Activated CD4-positive, alpha-beta memory T cell treated with anti-CD3 and anti-CD28 coated beads for 36 hours (primary cell): Measurements from ENCODE around the gene PAX2. TPM values are rescaled to one million over a fixed set of nuclear protein-coding genes. Genes with fewer than 3 reads are reported as not detected.
A peak's percentile ranks its signal among the peaks of the same experiment; 100 is the strongest.

Experiments
- CTCF ChIA-PET: fragments of 350-600 bp; sonication (Branson Sonifier 250); formaldehyde crosslinking; loops from one replicate; lab custom pipeline; 2021; ENCODE audit warnings: antibody characterized with exemption, inconsistent platforms; lab: Charles Lee
- POLR2A ChIA-PET: fragments of 350-600 bp; sonication (Branson Sonifier 250); formaldehyde crosslinking; loops from one replicate; lab custom pipeline; 2021; ENCODE audit warnings: antibody characterized with exemption; lab: Charles Lee
- DNase-seq: peaks from one replicate; pipeline ENCODE4 v3.0.0-alpha.2; 2020
- H3K27ac Mint-ChIP-seq: one replicate; pipeline ENCODE4 v1.8.0; 2021; ENCODE audit warnings: mixed read lengths
- H3K27me3 Mint-ChIP-seq: one replicate; pipeline ENCODE4 v1.8.0; 2021; ENCODE audit warnings: mixed read lengths
- H3K36me3 Mint-ChIP-seq: one replicate; pipeline ENCODE4 v1.8.0; 2021; ENCODE audit warnings: mixed read lengths
- H3K4me1 Mint-ChIP-seq: one replicate; pipeline ENCODE4 v1.8.0; 2021; ENCODE audit warnings: low read depth, mixed read lengths
- H3K4me3 Mint-ChIP-seq: one replicate; pipeline ENCODE4 v1.8.0; 2021; ENCODE audit warnings: mild to moderate bottlenecking, mixed read lengths
- H3K9me3 Mint-ChIP-seq: one replicate; pipeline ENCODE4 v1.8.0; 2021; ENCODE audit warnings: mixed read lengths
- intact Hi-C: fragments of 100-400 bp; cut with micrococcal nuclease; formaldehyde crosslinking; loops from one replicate; pipeline ENCODE4 v1.15.1; 2023
- total RNA-seq, 2 experiments: library from RNA; stranded (reverse); gene quantifications; one replicate each; pipeline ENCODE4 v1.2.3, GENCODE V29; 2021

The PAX2 gene
- total RNA-seq, 2 experiments from 2014 or later, result not detected

DNA sequence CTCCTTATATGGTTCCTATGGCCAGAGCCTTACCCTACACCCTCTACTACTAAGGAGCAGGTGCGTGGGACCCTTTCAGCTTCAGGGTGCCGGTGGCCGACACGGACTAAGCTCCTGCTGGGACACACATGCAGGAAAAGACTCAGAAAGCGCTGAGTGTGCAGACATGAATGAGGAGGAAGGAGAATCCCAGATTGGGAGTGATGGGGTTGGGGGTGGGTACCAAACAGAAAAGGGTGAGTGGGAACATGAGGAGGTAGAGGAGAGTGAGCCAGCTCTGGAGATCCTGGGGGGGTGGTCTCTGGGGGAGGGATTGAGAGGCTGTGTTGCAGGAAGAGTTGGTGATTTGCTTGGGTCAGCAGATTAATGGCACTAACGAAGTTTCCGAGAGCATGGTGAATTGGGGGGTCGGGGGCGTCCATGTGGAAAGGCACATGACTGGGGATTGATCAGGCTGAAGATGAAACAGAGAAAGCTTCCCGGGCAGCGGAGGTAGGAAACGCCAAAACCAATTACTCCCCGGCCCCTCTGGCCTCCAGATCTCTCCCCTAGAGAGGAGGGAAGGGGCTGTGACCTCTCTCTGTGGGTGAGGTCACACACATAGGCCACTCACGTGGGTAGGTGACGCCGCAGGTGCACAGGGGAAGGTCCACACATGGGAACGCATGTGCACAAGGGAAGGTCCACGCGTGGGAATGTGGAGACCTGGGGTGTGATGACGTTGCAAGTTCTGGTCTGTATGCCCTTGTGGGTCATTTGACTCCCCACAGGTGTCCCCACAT lies 129.5 kb downstream of the PAX2 start:
- no peaks in the 10 kb centered on the region for H3K36me3 Mint-ChIP-seq
- CTCF ChIA-PET, result interaction anchor here (0.7 to 5.1 kb wide), 3 partner anchors 131 to 313 kb away, joined by 3 to 40 read pairs (median 38); partner anchors contain the start of gene PAX2

DNA sequence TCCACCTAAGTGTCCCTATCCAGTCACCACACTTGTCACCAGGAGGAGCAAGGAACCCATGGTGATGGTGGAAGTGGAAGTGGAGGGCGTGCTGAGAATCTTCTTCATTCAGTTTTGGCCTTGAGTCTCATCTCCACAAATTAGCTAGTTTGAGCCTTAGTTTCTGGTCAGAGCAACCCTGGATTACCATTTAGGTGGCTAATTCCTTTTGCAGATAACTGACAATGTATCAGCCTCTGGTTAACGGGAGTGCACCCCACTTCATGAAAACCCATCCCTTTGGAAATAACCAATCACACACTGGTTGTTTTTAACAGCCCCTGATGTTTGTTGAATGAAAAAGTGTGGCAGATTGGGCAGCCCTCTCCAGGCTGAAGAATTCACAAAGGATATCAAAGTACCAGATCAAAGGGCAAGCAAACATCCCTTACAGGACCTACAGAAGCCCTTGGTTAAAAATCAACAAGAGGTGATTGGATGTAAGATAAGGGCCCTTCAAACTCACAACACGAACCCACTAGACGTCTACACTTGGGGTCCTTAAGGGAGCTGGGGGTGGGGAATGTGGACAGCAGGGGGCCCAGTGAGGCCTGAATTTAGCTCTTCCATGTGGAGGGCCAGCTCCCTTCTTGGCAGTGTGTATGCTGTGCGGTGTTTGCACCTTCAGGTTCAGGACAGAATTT lies 130.2 kb downstream of the PAX2 start:
- Mint-ChIP-seq H3K4me1 (no peaks in the 10 kb centered on the region), H3K36me3 (no peaks in the 10 kb centered on the region), H3K4me3 (no peak overlapping the region), H3K27ac (no peak overlapping the region), H3K27me3 (peaks cover 12% of the 10 kb centered on the region), H3K9me3 (no peaks in the 10 kb centered on the region)
- ChIA-PET CTCF (interaction anchor here (0.6 to 5.1 kb wide), 3 partner anchors 132 to 644 kb away, joined by 3 to 40 read pairs (median 4); no protein-coding TSS in a partner anchor), POLR2A (no interaction called here)
- intact Hi-C loops, result loop anchor here (5.0 kb wide), 1 partner anchor 143 kb away; no protein-coding TSS in a partner anchor
- no peak for DNase-seq

More for the DNA sequence above, 129.5 kb downstream of the PAX2 start:
- intact Hi-C loops, result loop anchor here (5.0 kb wide), 2 partner anchors 133 to 143 kb away; no protein-coding TSS in a partner anchor
- Mint-ChIP-seq H3K9me3 (no peaks in the 10 kb centered on the region), H3K4me1 (no peaks in the 10 kb centered on the region), H3K4me3 (no peak overlapping the region), H3K27me3 (peaks cover 12% of the 10 kb centered on the region), H3K27ac (no peak overlapping the region)
- POLR2A ChIA-PET, result no interaction called here
- no peak for DNase-seq

DNA sequence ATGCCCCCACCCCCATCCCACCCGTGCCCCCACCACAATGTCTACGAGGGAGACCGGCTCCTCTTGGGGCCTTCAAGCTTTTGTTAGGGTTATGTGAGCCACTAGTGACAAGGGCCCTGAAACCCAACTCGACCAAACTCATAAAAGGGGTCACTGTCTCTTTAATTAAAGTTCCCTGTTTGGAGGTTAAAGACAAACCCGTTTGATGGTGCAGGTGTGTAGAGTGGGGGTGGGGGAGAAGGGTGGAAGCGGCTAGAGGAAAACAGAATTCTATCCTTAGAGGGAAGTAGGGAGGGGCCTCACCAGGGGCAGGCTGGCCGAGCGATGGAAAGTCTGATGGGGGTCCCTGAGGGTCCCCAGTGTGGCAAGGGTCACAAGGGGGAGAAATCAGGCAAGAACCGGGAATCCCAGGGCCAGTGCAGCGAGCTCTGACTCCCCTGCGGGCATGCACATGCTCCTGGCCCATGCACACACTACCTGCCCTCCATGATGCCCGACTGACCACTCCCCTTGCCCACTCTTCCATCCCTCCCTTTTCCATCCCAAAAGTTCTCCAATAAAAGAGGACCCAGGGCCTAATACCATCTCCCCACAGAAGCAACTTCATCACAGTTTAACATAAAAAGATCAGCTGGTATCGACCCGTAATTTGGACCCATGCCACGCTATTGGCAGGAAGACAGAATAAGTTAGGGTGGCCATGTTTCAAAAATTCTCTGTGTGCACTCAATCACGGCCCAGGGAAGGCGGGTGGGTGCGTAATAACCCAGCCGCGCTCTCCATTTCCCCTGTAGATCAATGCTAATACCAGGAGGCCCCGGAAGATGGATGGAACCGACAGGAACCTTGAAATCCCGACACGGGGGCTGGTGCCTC lies 131.4 kb downstream of the PAX2 start:
- DNase-seq, result no peak
- H3K27ac Mint-ChIP-seq, result no peak overlapping the region
- no peaks in the 10 kb centered on the region for H3K9me3 Mint-ChIP-seq
- CTCF ChIA-PET, result interaction anchor here (1.2 to 1.3 kb wide), 2 partner anchors 133 to 237 kb away, joined by 3 to 4 read pairs; no protein-coding TSS in a partner anchor
- peaks cover 12% of the 10 kb centered on the region for H3K27me3 Mint-ChIP-seq
- intact Hi-C loops, result loop anchor here (5.0 kb wide), 1 partner anchor 145 kb away; no protein-coding TSS in a partner anchor
- no peaks in the 10 kb centered on the region for H3K4me1 Mint-ChIP-seq
- POLR2A ChIA-PET, result no interaction called here
- no peak overlapping the region for H3K4me3 Mint-ChIP-seq
- no peaks in the 10 kb centered on the region for H3K36me3 Mint-ChIP-seq

DNA sequence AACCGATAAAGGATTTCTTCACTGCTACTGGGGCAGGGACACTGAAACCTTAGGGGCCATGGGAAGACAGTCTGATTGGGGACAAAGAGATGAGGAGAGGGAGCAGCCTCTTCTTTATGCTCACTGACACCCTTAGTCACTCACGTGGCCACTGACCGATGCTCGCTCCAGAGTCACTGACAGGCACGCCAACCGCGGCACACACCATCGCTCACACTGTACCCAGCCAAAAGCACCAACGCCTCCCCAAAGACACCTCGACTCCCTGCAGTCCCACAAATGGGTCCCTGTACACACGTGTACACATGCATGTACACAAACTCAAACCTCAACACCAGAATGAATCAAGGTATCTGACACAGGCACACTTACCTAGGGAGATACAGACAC lies 132.1 kb downstream of the PAX2 start:
- H3K27me3 Mint-ChIP-seq, result peaks cover 12% of the 10 kb centered on the region
- no peak overlapping the region for H3K27ac Mint-ChIP-seq
- ChIA-PET POLR2A (no interaction called here), CTCF (interaction anchor here (1.2 to 3.5 kb wide), 3 partner anchors 11 to 238 kb away, joined by 3 to 27 read pairs (median 13); no protein-coding TSS in a partner anchor)
- no peaks in the 10 kb centered on the region for H3K36me3 Mint-ChIP-seq
- no peak for DNase-seq
- no peaks in the 10 kb centered on the region for H3K4me1 Mint-ChIP-seq
- intact Hi-C loops, result loop anchor here (5.0 kb wide), 1 partner anchor 145 kb away; no protein-coding TSS in a partner anchor
- no peaks in the 10 kb centered on the region for H3K9me3 Mint-ChIP-seq
- H3K4me3 Mint-ChIP-seq, result no peak overlapping the region

DNA sequence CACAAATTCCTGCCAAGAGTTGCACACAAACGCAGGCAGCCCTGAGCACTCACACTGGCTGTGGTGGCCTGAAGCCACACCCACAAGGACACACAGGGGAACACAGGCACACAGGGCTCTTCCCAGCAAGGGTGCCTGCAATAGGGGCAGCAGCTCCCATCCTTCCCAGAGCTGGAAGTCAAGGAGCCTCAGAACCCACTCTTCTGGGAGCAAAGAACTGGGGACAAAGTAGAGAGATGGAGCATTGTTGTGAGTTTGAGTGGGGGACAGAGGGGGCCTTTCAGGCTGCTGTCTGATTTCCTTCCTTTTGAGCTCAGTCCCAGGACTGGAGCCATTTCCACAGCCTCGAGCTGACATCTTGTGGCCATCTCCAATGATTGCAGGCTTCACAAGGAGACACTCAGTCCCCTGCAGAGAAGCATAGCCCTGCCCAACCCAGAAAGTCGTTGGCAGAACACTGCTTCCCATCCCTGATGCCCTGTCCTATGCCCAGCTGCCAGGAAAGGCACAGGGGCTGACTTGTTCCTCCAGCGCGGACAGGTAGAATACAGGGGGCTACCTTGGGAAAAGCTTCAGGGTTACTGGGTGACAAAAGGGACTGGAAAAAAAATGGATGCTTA lies 133.0 kb downstream of the PAX2 start:
- CTCF ChIA-PET, result interaction anchor here (0.7 to 3.5 kb wide), 22 partner anchors 10 to 344 kb away, joined by 3 to 27 read pairs (median 4); no protein-coding TSS in a partner anchor

More for the DNA sequence above, 133.0 kb downstream of the PAX2 start:
- no peak overlapping the region for H3K27ac Mint-ChIP-seq
- DNase-seq, result peak; percentile 60
- H3K36me3 Mint-ChIP-seq, result no peaks in the 10 kb centered on the region
- peaks cover 12% of the 10 kb centered on the region for H3K27me3 Mint-ChIP-seq
- no peaks in the 10 kb centered on the region for H3K9me3 Mint-ChIP-seq
- POLR2A ChIA-PET, result no interaction called here
- no peak overlapping the region for H3K4me3 Mint-ChIP-seq
- H3K4me1 Mint-ChIP-seq, result no peaks in the 10 kb centered on the region
- intact Hi-C loops, result loop anchor here (5.0 kb wide), 1 partner anchor 146 kb away; no protein-coding TSS in a partner anchor

Other genes with a start within 250 kb of the PAX2 start
- 10 to 100 TPM; 44.2 to 47.2 TPM for gene SEC31B, start 225.7 kb upstream of the PAX2 start, total RNA-seq
- 100 to 1,000 TPM; 390 to 404 TPM for gene NDUFB8, start 215.7 kb upstream of the PAX2 start, total RNA-seq
- 10 to 100 TPM; 40.6 to 47.4 TPM for gene HIF1AN, start 209.6 kb upstream of the PAX2 start, total RNA-seq
- gene SLF2, start 167.4 kb downstream of the PAX2 start, total RNA-seq, result 10 to 100 TPM; 33.9 to 35.9 TPM
- under 1 TPM; 0.58 to 0.74 TPM for gene SEMA4G, start 223.9 kb downstream of the PAX2 start, total RNA-seq
- 10 to 100 TPM; 47.0 to 50.1 TPM for gene MRPL43, start 241.9 kb downstream of the PAX2 start, total RNA-seq
- gene TWNK, start 242.0 kb downstream of the PAX2 start, total RNA-seq, result 10 to 100 TPM; 12.8 to 14.0 TPM